Measurements from ENCODE around the gene DNM3. TPM values are rescaled to one million over a fixed set of nuclear protein-coding genes. Genes with fewer than 3 reads are reported as not detected.

DNM3 gene
- polyA plus RNA-seq, 3 donors: 0.15 TPM; not detected in 2

DNA sequence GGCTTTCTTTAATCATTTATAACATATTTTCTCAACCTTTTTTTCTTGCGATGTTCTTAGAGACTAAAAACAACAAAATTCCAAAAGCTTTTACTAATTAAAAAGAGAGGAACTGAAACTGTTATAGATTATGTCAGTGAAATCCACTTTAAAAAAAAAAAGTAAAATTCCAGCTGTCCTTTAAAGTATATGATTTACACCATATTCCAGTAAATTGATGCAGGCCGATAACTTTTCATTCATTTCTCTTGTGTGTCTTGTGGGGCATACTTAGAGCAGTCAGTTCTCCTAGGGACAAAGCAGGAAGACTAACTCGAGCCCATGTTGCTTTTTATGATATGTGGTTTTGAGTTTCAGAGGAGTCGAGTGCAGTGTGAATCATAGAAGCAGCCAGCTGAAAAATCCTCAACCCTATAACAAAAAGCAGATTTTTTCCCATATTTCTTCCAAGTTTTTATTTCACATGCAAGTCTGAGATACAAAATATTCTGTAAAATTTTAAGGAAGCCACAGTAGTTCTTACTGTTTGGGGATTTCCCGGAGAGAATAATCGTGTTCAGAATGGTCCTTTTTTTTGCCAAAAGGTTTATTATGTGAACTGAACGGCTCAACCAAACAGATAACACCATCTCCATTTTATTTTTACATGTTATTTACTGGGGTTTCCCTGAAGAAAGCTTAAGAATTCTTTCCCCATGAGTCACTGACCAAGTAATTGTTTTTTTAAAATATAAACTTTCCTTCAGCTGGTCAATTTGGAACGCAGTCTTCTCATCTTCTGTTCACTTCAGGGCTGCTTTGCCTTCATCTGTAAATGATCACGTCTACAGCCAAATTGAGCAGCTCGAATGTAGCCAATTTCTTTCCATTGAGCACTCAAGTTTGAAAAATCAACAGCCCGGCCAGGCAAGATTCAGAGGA, 502.2 kb downstream of the DNM3 start:
- no peak overlapping the region for H3K4me2 ChIP-seq (replicated peaks; ENCODE audit: extremely low read depth, low read length, poor library complexity, severe bottlenecking)
- no peaks in the 10 kb centered on the region for H4K20me1 ChIP-seq (ENCODE audit: insufficient read depth, low read length)
- Mint-ChIP-seq H3K9me3 (peaks cover 5 to 20% (median 12%) of the 10 kb centered on the region in 7 donors), H3K4me1 (peaks cover 19% of the 10 kb centered on the region), H3K27ac (peak overlapping the region in 2 of 7 donors; percentile 33 to 71), H3K36me3 (peaks cover 0 to 2% of the 10 kb centered on the region in 2 donors), H3K27me3 (ENCODE audit: low read depth in 3 of 3) (peaks cover 0 to 1% (median 0%) of the 10 kb centered on the region in 3 donors), H3K4me3 (no peak overlapping the region)
- no peaks in the 10 kb centered on the region for H3K79me2 ChIP-seq (ENCODE audit: insufficient read depth, low read length)
- TF ChIP-seq, protein P1, sequence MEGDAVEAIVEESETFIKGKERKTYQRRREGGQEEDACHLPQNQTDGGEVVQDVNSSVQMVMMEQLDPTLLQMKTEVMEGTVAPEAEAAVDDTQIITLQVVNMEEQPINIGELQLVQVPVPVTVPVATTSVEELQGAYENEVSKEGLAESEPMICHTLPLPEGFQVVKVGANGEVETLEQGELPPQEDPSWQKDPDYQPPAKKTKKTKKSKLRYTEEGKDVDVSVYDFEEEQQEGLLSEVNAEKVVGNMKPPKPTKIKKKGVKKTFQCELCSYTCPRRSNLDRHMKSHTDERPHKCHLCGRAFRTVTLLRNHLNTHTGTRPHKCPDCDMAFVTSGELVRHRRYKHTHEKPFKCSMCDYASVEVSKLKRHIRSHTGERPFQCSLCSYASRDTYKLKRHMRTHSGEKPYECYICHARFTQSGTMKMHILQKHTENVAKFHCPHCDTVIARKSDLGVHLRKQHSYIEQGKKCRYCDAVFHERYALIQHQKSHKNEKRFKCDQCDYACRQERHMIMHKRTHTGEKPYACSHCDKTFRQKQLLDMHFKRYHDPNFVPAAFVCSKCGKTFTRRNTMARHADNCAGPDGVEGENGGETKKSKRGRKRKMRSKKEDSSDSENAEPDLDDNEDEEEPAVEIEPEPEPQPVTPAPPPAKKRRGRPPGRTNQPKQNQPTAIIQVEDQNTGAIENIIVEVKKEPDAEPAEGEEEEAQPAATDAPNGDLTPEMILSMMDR (IDR thresholded peaks at IDR 0.05): no peak
- no peaks in the 10 kb centered on the region for H3K27me3 ChIP-seq (ENCODE audit: control insufficient read depth in 2 of 2, insufficient read depth in 2 of 2, low read length in 2 of 2)
- H3K4me3 ChIP-seq (replicated peaks in 1 of 3; ENCODE audit: low read depth in 2 of 3, low read length in 3 of 3): no peak overlapping the region
- H3K9me3 ChIP-seq (replicated peaks in 1 of 2; ENCODE audit: control insufficient read depth in 1 of 2, insufficient read depth in 1 of 2, low read length in 2 of 2): peaks cover 0 to 4% of the 10 kb centered on the region in 2 donors
- no peak overlapping the region for H2AFZ ChIP-seq (ENCODE audit: insufficient read depth, low read depth, low read length, poor library complexity, severe bottlenecking)
- 100% methylated on average over 1 of the region's 11 CpGs for WGBS (ENCODE audit: insufficient coverage)
- intact Hi-C loops (cut with micrococcal nuclease): no loop called here
- no peak for DNase-seq
- no peaks in the 10 kb centered on the region for H3K36me3 ChIP-seq (replicated peaks in 1 of 2; ENCODE audit: control insufficient read depth in 1 of 2, insufficient read depth in 2 of 2, low read length in 2 of 2)
- H3K9ac ChIP-seq (ENCODE audit: insufficient read depth, low read length, poor library complexity, severe bottlenecking): no peak overlapping the region
- no peak overlapping the region for H3K27ac ChIP-seq (ENCODE audit: low read depth in 1 of 2, low read length in 2 of 2)
- H3K4me1 ChIP-seq (ENCODE audit: control insufficient read depth in 1 of 2, insufficient read depth in 2 of 2, low read length in 2 of 2): peaks cover 2 to 7% of the 10 kb centered on the region in 2 donors

DNA sequence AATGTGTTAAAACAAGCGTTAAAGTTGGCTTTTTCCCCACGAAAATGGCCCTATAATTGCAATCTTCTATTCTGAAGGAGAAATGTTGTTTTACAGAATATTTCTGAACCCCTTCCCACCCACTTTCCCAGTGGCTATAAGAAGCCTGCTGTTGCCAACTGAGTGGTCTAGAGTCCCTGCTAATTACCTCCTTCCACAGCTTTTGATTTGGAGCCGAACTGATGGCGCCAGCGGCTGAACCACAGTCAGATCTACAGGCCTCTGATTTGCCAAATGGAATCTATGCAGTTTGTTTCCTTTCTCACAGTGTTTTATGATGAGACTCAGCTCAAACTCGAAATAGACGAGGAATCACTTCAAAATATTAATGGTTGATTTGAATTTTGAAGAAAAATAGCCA, 503.1 kb downstream of the DNM3 start:
- no peaks in the 10 kb centered on the region for H3K36me3 ChIP-seq (replicated peaks in 1 of 2; ENCODE audit: control insufficient read depth in 1 of 2, insufficient read depth in 2 of 2, low read length in 2 of 2)
- no peaks in the 10 kb centered on the region for H3K27me3 ChIP-seq (ENCODE audit: control insufficient read depth in 2 of 2, insufficient read depth in 2 of 2, low read length in 2 of 2)
- no peak overlapping the region for H3K9ac ChIP-seq (ENCODE audit: insufficient read depth, low read length, poor library complexity, severe bottlenecking)
- peaks cover 2 to 7% of the 10 kb centered on the region in 2 donors for H3K4me1 ChIP-seq (ENCODE audit: control insufficient read depth in 1 of 2, insufficient read depth in 2 of 2, low read length in 2 of 2)
- H4K20me1 ChIP-seq (ENCODE audit: insufficient read depth, low read length): no peaks in the 10 kb centered on the region
- Mint-ChIP-seq H3K9me3 (peaks cover 5 to 20% (median 12%) of the 10 kb centered on the region in 7 donors), H3K27ac (no peak overlapping the region), H3K27me3 (ENCODE audit: low read depth in 3 of 3) (peaks cover 0 to 1% (median 0%) of the 10 kb centered on the region in 3 donors), H3K4me3 (no peak overlapping the region), H3K36me3 (peaks cover 0 to 2% of the 10 kb centered on the region in 2 donors), H3K4me1 (peaks cover 19% of the 10 kb centered on the region)
- no peak overlapping the region for H3K4me2 ChIP-seq (replicated peaks; ENCODE audit: extremely low read depth, low read length, poor library complexity, severe bottlenecking)
- no peaks in the 10 kb centered on the region for H3K79me2 ChIP-seq (ENCODE audit: insufficient read depth, low read length)
- no peak overlapping the region for H3K4me3 ChIP-seq (replicated peaks in 1 of 3; ENCODE audit: low read depth in 2 of 3, low read length in 3 of 3)
- no CpG with 5 or more reads among the region's 7 CpGs for WGBS (ENCODE audit: insufficient coverage)
- peaks cover 0 to 4% of the 10 kb centered on the region in 2 donors for H3K9me3 ChIP-seq (replicated peaks in 1 of 2; ENCODE audit: control insufficient read depth in 1 of 2, insufficient read depth in 1 of 2, low read length in 2 of 2)
- TF ChIP-seq, protein P1 (IDR thresholded peaks at IDR 0.05): no peak
- H3K27ac ChIP-seq (ENCODE audit: low read depth in 1 of 2, low read length in 2 of 2): no peak overlapping the region
- no peak overlapping the region for H2AFZ ChIP-seq (ENCODE audit: insufficient read depth, low read depth, low read length, poor library complexity, severe bottlenecking)
- intact Hi-C loops (cut with micrococcal nuclease): no loop called here
- no peak for DNase-seq
